GM12865 (cell line): ENCODE data around the gene AGAP3.

ENCODE experiments used
- DNase-seq: peaks from one replicate; pipeline ENCODE4 v3.0.0; 2010; ENCODE audit warnings: low read depth
- H3K4me3 ChIP-seq: 2 replicates; pipeline ENCODE4 v1.5.1; 2011; ENCODE audit warnings: mild to moderate bottlenecking, low read depth, low read length, control low read depth
- TF ChIP-seq, protein P1 (sequence below): IDR thresholded peaks from 2 replicates; pipeline ENCODE4 v1.5.1; 2011; ENCODE audit warnings: low read length, control low read depth, low read depth, inconsistent platforms; ENCODE audit not compliant: insufficient read depth; ENCODE audit errors: missing control alignments

AGAP3 gene

DNA sequence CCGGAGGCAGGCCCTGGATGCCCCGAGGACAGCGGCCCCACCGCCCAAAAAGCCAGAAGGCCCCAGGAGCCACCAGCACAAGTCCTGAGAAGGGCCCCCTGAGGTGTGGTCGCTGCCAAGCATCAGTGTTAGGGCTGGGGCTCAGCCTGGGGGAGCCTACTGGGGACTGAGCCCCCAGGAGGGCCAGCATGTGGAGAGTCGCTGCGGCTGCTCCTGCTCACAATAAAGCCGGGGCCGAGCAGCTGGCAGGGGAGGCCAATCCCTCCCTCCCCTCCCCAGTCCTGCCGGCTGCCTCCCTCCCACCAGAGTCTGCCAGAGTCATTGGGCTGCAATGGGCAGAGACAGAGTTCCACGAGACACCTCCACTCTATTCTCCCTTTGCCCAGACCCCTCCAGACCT, 41.0 kb upstream of the AGAP3 start:
- DNase-seq = no peak
- TF ChIP-seq, protein P1, sequence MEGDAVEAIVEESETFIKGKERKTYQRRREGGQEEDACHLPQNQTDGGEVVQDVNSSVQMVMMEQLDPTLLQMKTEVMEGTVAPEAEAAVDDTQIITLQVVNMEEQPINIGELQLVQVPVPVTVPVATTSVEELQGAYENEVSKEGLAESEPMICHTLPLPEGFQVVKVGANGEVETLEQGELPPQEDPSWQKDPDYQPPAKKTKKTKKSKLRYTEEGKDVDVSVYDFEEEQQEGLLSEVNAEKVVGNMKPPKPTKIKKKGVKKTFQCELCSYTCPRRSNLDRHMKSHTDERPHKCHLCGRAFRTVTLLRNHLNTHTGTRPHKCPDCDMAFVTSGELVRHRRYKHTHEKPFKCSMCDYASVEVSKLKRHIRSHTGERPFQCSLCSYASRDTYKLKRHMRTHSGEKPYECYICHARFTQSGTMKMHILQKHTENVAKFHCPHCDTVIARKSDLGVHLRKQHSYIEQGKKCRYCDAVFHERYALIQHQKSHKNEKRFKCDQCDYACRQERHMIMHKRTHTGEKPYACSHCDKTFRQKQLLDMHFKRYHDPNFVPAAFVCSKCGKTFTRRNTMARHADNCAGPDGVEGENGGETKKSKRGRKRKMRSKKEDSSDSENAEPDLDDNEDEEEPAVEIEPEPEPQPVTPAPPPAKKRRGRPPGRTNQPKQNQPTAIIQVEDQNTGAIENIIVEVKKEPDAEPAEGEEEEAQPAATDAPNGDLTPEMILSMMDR = no peak
- no peak overlapping the region for H3K4me3 ChIP-seq

DNA sequence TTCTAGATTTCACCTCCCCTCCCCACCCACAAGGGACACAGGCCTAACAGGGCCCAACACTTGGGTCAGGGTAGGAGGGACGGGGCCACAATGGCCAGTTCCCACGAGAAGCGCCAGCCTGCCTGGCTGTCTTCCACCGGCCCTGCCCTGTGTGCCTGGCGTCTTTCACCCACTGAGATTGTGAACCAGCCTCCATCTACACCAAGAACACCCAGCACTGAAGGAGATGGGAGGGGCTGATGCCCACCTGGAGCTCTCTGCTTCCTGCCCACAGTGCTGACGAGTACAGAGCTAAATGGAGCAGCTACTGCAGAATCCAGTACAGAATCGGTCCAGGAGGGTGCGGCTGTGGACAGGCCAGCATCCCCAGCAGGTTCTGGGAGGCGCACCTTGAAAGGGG, 40.3 kb upstream of the AGAP3 start:
- TF ChIP-seq, protein P1 = no peak
- DNase-seq = no peak
- H3K4me3 ChIP-seq = no peak overlapping the region

- H3K4me3 ChIP-seq = no peak overlapping the region
- TF ChIP-seq, protein P1 = no peak
- no peak for DNase-seq
Observed at GRCh38 chr7:151046603-151047573, 39.4 kb upstream of the AGAP3 start.

DNA sequence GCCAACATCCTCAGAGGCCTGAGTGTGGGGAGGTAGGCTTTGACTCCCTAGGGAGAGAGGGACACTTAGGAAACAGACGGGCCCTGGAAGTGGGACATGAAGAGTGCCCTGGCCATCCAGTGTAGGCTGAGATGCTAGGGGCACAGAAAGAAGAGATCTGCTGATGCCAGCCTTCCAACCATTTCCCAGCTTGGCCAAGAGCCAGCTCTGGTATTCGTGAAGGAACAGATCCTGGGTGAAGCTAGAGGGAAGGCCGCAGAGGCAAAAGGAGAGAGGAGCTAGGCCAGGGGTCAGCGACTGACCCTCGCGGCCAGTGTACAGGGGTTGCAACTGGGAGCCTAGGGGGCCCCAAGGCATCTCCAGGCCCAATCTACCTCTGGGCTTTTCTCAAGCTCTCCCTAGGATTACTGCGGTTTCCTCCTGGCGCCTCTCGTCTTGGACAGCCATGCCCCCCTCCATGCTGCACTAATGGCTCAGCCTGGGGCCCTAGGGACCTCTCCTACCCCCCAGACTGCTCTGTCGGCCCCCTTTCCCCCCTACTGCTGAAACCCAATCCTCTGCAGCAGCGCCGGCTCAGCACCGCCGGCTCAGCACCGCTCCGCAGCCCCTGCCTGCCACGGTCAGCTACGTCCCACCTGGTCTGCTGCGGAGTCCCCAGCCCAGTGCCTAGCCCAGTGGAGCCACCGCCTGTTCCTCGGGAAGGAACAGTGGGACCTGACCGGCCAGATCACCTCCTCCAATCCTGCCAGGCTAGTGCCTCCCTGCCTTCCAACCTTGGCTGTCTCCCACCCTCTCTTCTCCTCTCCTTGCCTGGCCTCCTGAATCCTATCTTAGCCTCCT, 38.1 kb upstream of the AGAP3 start, which contains the start of gene ASIC3:
TSS of gene ASIC3 (plus strand) at position 556 of the 840 bp plus-strand sequence. CDS start 355 bp downstream, outside the sequence.
- no peak within 1 kb of the TSS for H3K4me3 ChIP-seq
- DNase-seq = no peak
- TF ChIP-seq, protein P1 = no peak

DNA sequence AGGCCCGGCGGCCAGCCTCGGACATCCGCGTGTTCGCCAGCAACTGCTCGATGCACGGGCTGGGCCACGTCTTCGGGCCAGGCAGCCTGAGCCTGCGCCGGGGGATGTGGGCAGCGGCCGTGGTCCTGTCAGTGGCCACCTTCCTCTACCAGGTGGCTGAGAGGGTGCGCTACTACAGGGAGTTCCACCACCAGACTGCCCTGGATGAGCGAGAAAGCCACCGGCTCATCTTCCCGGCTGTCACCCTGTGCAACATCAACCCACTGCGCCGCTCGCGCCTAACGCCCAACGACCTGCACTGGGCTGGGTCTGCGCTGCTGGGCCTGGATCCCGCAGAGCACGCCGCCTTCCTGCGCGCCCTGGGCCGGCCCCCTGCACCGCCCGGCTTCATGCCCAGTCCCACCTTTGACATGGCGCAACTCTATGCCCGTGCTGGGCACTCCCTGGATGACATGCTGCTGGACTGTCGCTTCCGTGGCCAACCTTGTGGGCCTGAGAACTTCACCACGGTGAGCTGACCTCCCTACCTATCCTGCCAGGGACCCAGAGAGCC, 37.3 kb upstream of the AGAP3 start:
- DNase-seq = no peak
- TF ChIP-seq, protein P1 = no peak
- H3K4me3 ChIP-seq = no peak overlapping the region

DNA sequence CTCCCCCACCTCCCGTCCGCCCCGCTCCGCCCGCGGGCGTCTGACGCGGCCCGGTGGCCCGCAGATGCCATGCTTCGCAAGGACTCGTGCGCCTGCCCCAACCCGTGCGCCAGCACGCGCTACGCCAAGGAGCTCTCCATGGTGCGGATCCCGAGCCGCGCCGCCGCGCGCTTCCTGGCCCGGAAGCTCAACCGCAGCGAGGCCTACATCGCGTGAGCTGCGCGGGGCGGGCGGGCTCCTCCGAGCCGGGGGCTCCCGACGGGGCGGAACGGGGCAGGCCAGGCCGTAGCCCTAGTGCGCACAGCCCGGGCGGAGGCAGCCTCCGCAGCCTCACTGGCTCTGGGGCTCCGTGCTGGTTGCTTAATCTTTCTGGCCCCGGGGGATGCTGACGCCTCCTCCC, 35.2 kb upstream of the AGAP3 start:
- DNase-seq = peak; percentile 49
- TF ChIP-seq, protein P1 = no peak
- H3K4me3 ChIP-seq = no peak overlapping the region
